GM21723 (cell line): Measurements from ENCODE around the gene TEKTIP1.

ENCODE experiments used
- ATAC-seq: cut with Tn5 transposase; IDR thresholded peaks from one replicate; pipeline ENCODE4 v1.9.1; 2021; ENCODE audit warnings: mild to moderate bottlenecking, moderate library complexity; ENCODE audit not compliant: unreplicated experiment

The TEKTIP1 gene

DNA sequence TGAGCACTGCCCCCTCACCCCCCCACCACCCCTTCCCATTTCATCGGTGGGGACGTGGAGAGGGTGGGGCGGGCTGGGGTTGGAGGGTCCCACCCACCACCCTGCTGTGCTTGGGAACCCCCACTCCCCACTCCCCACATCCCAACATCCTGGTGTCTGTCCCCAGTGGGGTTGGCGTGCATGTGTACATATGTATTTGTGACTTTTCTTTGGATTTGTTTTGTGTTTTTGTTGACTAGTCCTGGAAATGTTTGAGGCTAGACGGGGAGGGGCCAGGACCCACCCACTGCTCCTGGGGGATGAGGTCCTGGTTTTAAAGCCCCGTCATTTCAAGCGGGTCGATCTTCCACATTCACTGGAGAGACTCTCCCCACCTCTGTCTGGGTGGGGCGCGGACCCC, 3.0 kb upstream of the TEKTIP1 start:
- no peak for ATAC-seq

DNA sequence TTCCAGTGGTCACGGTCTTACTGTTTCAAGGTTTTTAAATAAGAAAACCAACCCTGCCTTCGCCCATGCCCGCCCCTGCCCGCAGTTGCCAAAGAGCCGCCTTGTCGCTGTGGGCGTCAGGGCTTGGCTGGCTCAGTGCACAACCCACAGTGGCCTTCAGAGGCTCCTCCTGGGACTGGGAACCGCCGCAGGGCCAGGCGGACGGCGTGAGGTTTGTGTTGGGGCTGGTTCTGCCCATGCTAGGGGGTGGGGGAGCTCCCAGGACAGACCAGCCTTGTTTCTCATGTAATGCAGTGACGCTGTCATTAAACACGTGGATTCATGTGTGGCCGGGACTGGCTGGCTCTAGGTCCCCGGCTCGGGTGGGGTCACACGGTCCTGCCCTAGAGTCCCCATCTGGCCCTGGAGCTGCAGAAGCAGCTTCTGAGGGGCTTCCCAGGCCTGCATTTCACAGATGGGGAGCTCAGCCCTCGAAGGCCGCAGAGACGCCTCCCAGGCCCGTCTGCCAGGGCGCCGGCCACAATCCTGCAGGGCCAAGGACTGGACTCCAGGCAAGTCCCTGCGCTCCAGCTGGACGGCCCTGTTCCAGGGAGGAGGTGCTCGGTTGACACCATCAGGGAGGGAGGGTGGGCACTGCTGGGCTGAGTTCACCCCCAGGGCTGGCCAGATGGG, 2.4 kb upstream of the TEKTIP1 start:
- no peak for ATAC-seq

DNA sequence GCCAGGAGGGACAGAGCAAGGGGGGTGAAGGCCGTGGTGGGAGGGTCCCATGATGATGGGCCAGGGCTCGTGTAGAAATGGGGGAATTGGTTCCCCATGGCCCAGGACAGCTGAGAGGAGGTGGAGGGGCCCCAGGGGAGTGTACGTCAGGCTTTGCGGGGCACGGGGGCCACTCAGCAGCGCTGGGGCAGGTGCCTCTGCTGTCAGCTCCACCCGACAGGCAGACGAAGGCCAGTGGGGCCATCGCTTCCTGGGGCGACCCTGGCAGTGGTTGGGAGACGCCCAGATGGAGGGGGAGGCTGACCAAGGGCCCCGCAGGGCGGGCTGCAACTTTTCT, 1.9 kb upstream of the TEKTIP1 start:
- no peak for ATAC-seq

DNA sequence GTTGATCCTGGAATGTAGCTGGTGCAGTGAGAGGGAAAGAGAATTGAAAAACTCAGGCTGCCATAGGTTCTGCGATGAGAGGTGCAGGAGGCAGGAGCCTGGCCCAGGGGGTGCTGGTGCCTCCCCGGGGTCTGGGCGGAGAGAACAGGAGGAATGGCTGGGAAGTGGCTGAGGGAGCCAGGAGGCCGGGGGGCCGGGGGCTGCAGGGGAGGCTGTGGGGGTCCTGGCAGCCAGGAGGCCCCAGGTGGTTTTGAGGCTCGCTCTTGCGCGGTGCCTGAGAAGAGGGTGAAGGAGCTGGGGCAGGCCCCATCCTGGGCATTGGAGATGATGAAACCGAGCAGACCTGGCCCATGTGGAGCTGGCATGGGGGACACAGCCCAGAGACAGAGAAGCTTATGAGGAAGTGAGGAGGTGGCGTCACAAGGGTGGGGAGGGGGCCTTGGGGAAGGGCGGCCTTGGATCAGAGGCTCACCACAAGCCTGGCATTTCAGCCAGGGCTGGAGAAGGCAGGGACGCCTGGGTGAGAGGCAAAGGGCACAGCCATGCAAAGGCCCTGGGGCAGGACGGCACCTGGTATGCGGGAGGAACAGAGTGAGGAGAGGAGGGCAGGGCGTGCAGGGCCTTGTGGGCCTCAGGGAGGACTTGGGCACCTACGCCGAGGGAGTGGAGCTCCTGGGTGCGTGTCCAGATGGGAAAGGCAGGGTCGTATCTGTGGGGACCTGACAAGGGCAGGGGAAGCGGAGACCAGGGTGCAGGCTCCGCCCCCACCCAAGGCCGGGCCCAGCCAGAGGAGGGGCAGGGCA, 1.3 kb upstream of the TEKTIP1 start:
- no peak for ATAC-seq

DNA sequence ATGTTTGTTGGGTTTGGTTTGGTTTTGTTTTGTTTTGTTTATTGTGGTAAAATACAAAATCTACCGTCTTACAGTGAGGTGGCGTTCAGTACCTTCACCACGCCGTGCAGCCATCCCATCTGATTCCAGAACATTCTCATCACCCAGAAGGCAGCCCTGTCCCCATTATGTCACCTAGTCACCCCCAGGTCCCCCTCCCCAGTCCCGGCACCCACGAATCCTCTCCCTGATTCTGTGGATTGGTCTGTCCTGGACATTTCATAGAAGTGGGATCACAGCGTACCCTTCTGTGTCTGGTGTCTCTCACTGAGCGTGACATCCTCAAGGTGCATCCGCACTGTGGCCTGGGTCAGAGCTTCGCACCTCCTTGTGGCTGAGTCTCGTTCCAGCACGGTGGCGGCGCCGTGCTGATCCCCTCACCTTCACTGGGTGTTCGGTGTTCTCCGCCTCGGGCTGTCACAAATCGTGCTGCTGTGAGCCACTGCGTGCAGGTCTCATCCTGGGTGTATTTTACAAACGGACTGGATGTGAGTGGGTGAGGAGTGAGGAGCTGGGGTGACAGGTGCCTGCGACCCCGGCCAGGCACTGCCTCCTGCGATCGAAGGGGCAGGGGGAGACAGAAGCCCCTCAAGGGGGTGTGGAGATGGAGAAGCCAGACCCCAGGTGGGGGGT, 580 bp upstream of the TEKTIP1 start:
- no peak for ATAC-seq

DNA sequence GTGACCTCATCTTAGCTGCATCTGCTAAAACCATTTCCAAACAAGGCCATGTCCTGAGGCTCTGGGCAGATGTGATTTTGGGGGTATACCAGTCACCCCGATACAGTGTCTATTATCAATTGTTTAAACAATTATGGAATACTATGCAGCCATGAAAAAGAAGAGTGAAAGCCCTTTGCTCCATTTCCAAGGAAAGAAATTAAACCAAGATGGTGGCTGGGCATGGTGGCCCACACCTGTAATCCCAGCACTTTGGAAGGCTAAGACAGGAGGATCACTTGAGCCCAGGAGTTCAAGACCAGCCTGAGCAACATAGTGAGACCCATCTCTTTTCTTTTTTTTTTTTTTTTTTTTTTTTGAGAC, 763 bp downstream of the TEKTIP1 start:
- no peak for ATAC-seq

DNA sequence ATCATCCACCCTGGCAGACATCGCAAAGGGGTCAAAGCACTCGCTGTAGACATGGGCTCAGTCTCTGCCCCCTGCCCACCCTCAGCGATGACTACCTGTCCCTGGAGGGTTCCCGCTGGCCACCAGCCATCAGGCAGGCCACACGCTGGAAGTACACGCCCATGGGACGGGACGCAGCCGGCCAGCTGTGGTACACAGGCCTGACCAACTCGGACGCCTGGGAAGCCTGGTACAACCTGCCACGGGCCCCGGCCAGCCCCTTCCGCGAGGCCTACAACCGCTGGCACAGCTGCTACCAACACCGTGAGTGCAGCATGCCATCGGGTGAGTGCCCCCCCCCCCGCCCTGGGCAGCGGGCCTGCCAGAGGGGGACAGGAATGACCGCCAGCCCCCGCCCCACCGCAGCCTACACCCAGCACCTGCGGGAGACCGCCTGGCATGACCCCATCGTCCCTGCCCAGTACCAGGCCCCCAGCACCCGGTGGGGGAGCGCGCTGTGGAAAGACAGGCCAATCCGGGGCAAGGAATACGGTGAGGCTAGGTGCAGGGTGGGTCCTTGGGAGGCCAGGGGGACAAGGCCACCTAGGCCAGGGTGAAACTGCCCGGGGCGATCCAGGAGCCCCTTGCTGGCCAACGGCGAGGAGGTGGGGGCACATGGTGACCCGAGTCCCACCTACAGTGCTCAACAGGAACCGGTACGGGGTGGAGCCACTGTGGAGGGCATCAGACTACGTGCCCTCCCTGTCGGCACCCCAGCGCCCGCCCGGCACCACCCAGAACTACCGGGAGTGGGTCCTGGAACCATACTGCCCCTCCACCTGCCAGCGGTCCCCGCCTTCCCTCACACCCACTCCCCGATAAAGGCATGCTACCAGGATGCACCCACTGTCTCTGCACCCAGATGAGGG, 4.4 kb downstream of the TEKTIP1 start:
- no peak for ATAC-seq

DNA sequence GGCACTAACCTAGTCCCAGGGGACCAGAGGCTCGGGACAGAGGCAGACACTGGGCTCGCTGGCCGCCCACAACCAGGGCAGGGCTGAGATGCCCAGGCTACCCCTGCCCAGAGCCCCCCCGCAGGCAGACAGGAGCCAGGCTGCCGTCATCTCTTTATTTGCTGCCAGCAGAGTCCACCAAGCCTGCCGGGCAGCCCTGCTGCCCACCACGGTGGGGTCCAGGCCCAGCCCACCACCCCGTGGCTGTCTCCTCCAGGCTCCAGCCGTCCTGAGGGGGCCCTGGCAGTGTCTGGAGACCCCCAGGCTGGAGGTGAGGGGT, 5.0 kb downstream of the TEKTIP1 start:
- no peak for ATAC-seq

DNA sequence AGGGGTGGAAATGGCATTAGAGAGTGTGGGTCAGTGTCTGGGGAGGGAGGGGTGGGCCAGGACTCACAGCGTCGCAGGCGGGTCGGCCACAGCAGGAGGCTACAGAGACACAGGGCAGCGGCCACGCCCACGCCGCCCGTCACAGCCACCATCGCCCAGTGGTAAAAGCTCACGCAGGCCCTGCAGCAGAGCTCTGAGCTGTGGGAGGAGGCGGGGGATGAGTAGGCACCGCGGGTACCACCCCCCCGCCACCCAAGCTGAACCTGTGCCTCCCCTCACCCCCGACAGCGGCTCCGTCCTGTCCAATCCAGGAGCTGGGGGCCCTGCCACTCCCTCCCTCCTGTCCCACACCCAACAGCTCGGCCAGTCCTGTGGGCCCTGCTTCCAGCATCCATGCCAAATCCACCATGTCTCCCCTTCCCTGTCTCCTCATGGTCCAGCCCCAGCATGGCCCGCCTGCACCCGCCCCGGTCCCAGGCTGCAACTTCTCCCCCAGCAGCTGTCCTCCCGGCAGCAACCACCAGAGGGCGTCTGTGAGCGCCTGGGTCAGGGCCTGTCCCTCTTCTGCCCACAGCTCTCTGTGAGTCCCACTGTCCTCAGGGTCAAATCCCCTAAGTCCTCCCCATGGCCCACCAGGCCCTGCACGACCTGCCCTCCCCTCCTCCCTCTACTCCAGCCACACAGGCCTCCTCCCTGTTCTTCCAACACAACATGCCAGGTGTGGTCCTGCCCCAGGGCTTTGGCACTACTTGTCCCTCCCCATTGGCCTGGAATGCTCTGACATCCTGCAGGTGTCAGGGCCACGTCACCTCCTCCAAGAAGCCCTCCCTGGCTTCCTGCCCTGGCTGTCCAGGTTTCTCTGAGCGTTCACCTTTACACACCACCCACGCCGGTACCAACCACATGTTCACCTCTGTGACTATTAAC, 6.0 kb downstream of the TEKTIP1 start:
- ATAC-seq, result no peak

DNA sequence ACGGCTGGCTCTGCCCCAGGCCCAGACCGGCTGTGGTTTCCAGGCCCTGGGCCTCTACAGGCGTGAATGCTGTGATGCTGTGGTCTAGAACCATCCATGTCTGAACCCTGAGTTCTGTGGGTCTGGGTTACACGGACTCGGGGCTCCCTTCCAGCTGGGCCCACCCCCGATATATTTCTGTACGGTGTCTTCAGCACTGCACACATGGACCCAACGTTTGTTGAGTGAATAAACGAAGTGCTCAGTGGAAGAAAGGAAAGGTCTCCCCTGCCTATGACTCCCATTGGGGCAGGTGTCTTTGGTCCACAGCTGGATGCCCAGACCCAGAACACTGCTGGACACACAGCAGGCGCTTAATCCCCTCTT, 6.7 kb downstream of the TEKTIP1 start:
- no peak for ATAC-seq

DNA sequence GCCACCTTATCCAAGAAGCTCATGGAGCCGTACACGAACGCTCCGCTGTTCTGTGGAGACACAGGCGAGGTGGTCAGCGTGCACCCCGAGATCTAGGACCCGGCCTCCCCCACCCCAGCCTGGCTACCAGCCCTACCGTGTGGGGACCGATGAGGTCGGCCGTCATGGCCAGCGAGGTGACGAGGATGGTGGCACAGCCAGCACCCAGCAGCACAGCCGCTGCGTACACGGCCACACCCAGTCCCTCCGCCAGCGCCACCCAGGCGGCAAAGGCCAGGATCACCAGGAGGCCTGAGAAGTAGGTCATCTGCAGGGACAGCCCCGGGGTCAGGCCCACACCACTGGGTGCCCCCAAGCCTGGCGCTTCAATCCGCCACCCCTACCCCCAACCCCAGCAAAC, 7.1 kb downstream of the TEKTIP1 start:
- no peak for ATAC-seq

DNA sequence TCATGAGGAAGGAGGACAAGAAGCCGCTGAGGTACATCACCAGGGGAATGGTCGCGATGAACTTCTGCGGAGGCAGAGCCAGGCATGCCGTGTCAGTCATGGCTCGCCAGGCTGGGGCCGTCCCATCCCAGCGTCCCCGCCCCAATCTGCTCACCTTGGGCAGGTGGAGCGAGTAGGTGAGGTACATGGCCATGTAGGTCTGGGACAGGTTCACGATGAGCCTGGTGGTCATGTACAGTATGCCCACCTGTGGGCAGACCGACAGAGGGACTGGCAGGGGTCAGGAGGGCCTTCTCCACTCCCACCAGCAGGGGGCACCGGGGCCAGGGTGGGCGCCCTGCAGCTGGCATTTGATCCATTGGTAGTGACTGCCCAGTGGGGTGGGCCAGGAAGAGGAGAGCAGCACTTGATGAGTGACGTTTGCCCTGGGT, 8.3 kb downstream of the TEKTIP1 start:
- no peak for ATAC-seq

DNA sequence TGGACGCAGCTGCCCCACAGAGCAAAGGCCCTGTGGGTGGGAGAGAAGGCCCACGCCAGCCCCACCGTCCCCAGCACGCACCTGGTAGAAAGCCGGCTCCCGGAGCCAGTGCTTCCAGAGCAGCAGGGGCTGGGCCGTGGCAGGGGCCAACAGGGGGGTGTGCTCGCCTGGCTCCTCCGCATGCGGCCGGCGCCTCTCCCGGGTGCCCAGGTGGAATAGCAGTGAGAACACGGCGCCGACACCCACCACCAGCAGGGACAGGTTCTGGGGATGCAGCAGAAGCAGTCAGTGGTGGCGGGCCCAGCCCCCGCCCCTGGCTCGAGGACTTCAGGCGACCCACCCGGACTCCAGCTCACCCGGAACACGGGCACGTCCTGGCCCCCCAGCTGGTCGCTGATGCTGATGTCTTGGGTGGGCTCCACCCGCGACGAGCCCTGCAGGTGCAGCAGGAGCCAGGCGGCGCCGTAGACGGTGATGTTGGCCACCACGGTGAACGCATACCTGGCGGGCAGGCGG, 8.9 kb downstream of the TEKTIP1 start:
- no peak for ATAC-seq

DNA sequence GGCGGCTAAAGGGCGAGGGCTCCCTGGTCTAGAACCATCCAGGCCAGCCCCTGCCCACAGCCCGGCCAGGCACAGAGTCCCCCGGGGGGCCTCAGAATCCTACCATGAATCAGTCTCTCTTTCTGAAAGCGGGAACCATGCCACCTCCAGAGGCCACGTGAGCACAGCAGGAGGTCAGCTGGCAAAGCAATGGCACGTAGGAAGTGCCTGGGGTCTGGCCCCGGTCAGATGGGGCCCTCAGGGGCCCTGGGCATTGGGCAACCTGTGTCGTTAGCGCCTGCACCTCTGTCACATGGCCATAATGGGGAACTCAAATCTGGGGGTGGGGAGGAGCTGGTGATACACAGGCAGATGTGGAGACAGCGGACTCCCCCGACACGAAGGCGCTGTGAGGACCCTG, 9.6 kb downstream of the TEKTIP1 start:
- no peak for ATAC-seq

DNA sequence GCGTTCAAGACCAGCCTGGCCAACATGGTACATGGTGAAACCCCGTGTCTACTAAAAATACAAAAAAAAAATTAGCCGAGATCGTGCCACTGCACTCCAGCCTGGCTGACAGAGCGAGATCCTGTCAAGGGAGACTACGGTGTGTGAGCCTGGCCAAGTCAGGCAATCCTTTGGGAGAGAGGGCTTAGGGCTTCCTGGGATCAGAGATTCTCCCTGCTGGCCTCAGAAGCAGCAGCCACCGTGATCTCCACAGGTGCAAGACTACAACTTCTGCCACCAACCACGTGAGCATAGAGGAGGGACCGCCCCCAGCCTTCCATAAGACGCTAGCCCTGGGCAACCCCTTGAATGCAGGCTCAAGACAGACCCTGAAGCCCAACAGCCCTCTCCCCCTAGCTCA, 10.8 kb downstream of the TEKTIP1 start:
- no peak for ATAC-seq

DNA sequence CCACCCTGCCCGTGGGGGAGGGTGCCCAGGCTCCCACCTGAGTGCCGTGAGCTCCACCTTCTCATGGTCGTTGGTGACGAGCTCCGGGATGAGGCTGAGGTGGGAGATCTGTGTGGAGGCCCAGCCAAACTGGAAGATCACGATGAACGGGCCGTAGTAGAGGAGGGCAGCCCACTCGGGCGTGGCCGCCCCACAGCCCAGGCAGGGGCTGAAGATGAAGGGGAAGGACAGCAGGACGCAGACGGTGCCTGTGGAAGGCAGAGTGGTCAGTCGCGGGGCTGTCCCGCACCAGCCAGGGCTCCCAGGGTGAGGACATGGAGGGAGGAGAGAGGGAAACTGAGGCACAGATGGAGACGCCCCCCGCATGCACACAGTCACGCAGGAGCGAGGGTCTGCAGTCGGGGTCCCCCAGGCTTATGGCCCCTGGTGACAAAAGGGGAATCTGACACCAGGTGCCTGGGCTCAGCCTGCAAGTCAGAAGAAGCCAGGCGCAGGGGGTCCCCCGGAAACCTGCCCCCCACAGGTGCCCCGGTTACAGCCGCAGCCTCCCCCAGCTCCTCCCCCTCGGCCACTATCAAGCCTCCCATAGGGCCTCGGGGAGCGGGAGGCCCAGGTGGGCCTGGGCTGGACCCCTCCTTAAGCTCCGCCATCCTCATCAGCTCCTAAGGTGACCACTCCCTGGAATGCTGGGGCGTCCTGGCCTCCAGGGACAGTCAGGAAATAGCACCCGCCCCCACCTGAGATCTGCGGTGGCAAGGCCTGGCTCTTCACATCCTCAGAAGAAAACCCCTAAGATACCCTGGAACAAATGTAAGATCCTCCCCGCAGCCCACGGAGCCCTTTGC, 12.2 kb downstream of the TEKTIP1 start:
- no peak for ATAC-seq

DNA sequence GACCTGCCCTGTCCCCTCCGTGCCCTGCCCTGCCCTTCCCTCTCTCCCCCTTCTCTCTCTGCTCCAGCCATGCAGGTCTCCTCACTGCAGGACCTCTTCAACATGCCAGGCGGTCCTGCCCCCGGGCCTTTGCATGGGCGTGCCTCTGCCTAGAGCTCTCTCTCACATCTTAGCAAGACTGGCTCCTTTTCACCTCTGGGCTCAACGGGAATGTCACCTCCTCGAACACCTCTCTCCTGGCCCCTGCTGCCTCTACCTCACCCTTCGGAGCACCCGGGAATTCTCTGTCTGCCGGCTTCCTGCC, 12.8 kb downstream of the TEKTIP1 start:
- ATAC-seq, result no peak

DNA sequence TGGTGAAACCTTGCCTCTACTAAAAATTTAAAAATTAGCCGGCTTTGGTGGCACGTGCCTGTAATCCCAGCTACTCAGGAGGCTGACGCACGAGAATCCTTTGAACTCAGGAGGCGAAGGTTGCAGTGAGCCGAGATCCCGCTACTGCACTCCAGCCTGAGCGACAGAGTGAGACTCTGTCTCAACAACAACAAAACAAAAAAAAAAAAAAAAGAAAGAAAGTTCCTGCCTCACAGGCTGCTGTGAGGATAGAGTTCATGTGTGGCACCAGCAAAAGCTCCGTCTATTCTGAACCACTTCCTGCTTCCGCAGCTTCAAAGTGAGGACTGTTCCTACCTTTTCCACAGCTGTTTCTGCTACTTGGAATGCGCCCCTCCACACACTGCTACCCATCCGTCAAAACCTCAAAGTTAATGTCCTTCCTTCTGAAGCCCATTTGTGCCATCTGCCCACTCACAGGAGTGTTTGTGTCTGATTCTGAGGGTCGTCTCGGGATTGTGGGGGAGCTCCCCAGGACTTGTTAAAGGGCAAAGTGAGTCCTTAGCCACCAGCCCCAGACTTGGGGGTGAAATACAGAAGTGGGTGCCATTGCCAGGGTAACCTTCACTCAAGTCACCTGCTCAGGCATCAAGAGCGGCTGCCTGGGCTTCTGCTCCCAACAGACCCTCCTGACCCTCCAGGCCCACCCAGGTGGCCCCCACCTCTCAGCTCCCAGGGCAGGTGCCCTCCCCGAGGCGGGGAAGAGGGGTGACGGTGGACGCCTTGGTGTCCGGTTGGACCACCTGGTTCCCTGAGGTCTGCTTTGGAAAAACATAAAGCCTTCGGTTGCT, 15.5 kb downstream of the TEKTIP1 start:
- no peak for ATAC-seq
